HEK293T (cell line): ENCODE data around the gene SEPTIN12.

Source experiments
- ARNT ChIP-seq: fragments of 450-650 bp; IDR thresholded peaks from 2 replicates; pipeline ENCODE4 v1.6.1; 2017; ENCODE audit warnings: mild to moderate bottlenecking
- CTBP1 ChIP-seq: fragments of 450-650 bp; IDR thresholded peaks from 2 replicates; pipeline ENCODE4 v1.6.1; 2016; ENCODE audit warnings: borderline replicate concordance
- ELF4 ChIP-seq: fragments of 450-650 bp; IDR thresholded peaks from 2 replicates; pipeline ENCODE4 v1.6.1; 2017; ENCODE audit warnings: antibody characterized with exemption
- FOXA1 ChIP-seq: fragments of 450-650 bp; IDR thresholded peaks from 2 replicates; pipeline ENCODE4 v1.6.1; 2016; ENCODE audit warnings: mild to moderate bottlenecking
- FOXK2 ChIP-seq: fragments of 450-650 bp; IDR thresholded peaks from 2 replicates; pipeline ENCODE4 v1.6.1; 2016; ENCODE audit warnings: mild to moderate bottlenecking
- HDGF ChIP-seq: fragments of 450-650 bp; IDR thresholded peaks from 2 replicates; pipeline ENCODE4 v1.6.1; 2017; ENCODE audit warnings: antibody characterized with exemption, borderline replicate concordance
- L3MBTL2 ChIP-seq: fragments of 450-650 bp; conservative IDR thresholded peaks from 2 replicates; pipeline ENCODE4 v1.6.1; 2016; ENCODE audit warnings: mild to moderate bottlenecking
- LEF1 ChIP-seq: fragments of 450-650 bp; IDR thresholded peaks from 2 replicates; pipeline ENCODE4 v1.6.1; 2017; ENCODE audit warnings: mild to moderate bottlenecking, borderline replicate concordance
- NFRKB ChIP-seq: fragments of 450-650 bp; IDR thresholded peaks from 2 replicates; pipeline ENCODE4 v1.6.1; 2016; ENCODE audit warnings: mild to moderate bottlenecking, moderate library complexity
- SP1 ChIP-seq: fragments of 450-650 bp; IDR thresholded peaks from 2 replicates; pipeline ENCODE4 v1.6.1; 2017
- SUZ12 ChIP-seq: fragments of 450-650 bp; IDR thresholded peaks from 2 replicates; pipeline ENCODE4 v1.6.1; 2016; ENCODE audit warnings: mild to moderate bottlenecking
- TARDBP ChIP-seq: fragments of 450-650 bp; IDR thresholded peaks from 2 replicates; pipeline ENCODE4 v1.6.1; 2016
- ZNF384 ChIP-seq: fragments of 450-650 bp; IDR thresholded peaks from 2 replicates; pipeline ENCODE4 v1.6.1; 2016

DNA sequence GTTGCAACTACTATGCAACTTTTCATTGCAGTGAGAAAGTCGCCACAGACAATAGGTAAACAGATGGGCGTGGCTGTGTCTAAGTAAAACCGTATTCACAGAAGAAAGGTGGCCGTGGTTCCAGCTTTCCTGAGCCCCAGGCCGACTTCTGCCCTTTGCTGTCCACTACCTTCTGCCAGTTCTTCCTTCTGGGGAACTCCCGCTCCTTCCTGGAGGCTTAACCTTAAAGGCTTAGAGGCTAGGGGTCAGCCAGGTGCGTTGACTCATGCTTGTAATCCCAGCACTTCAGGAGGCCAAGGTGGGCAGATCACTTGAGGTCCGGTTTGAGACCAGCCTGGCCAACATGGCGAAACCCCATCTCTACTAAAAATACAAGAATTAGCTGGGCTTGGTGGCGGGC is 2.1 kb upstream of the SEPTIN12 start:
- TF ChIP-seq LEF1: no peak
- TF ChIP-seq SUZ12: no peak
- no peak for TF ChIP-seq ZNF384
- TF ChIP-seq ELF4: no peak
- no peak for TF ChIP-seq FOXA1
- TF ChIP-seq SP1: no peak
- TF ChIP-seq TARDBP: no peak
- no peak for TF ChIP-seq CTBP1
- no peak for TF ChIP-seq L3MBTL2
- TF ChIP-seq FOXK2: no peak
- no peak for TF ChIP-seq HDGF
- no peak for TF ChIP-seq NFRKB
- TF ChIP-seq ARNT: no peak
